NT2/D1 (cell line): ENCODE measurements around the gene EGR1.

Experiments used
- DNase-seq: peaks from one replicate; pipeline ENCODE4 v3.0.0-alpha.2; 2011; ENCODE audit warnings: low read depth, low spot score
- H3K27me3 ChIP-seq: 2 replicates; pipeline ENCODE4 v1.6.0; 2011; ENCODE audit warnings: mild to moderate bottlenecking; ENCODE audit not compliant: insufficient read length, insufficient read depth
- H3K36me3 ChIP-seq: 2 replicates; pipeline ENCODE4 v1.6.1; 2011; ENCODE audit warnings: mild to moderate bottlenecking, low read length, mixed read lengths; ENCODE audit not compliant: insufficient read depth, insufficient read length
- H3K4me1 ChIP-seq: 2 replicates; pipeline ENCODE4 v1.5.1; 2011; ENCODE audit not compliant: insufficient read depth, insufficient read length
- H3K4me3 ChIP-seq: 2 replicates; pipeline ENCODE4 v1.5.1; 2011; ENCODE audit warnings: low read depth; ENCODE audit not compliant: insufficient read length
- H3K9ac ChIP-seq: 2 replicates; pipeline ENCODE4 v1.6.0; 2011; ENCODE audit warnings: low read depth; ENCODE audit not compliant: insufficient read length
- H3K9me3 ChIP-seq: 2 replicates; pipeline ENCODE4 v1.5.1; 2011; ENCODE audit warnings: mild to moderate bottlenecking, low read length; ENCODE audit not compliant: insufficient read depth
- SUZ12 ChIP-seq: IDR thresholded peaks from 2 replicates; pipeline ENCODE4 v1.6.1; 2011; ENCODE audit not compliant: insufficient read length, insufficient read depth; ENCODE audit errors: extremely low read depth
- YY1 ChIP-seq: IDR thresholded peaks from 2 replicates; pipeline ENCODE4 v1.6.1; 2011; ENCODE audit not compliant: insufficient read length, insufficient read depth
- ZNF274 ChIP-seq: IDR thresholded peaks from 2 replicates; pipeline ENCODE4 v1.6.1; 2011; ENCODE audit warnings: mild to moderate bottlenecking, low read depth, low read length

EGR1 gene

GRCh38 chr5:138448070-138448469, 17.2 kb upstream of the EGR1 start:
- no peak for DNase-seq
- no peaks in the 10 kb centered on the region for H3K36me3 ChIP-seq
- no peak overlapping the region for H3K9ac ChIP-seq
- TF ChIP-seq ZNF274 (no peak), YY1 (no peak), SUZ12 (no peak)
- no peaks in the 10 kb centered on the region for H3K27me3 ChIP-seq
- peaks cover 2% of the 10 kb centered on the region for H3K4me1 ChIP-seq
- H3K4me3 ChIP-seq, result no peak overlapping the region
- no peaks in the 10 kb centered on the region for H3K9me3 ChIP-seq

GRCh38 chr5:138448481-138449398, 16.5 kb upstream of the EGR1 start:
- TF ChIP-seq SUZ12 (no peak), YY1 (no peak), ZNF274 (no peak)
- no peak for DNase-seq
- no peak overlapping the region for H3K9ac ChIP-seq
- no peaks in the 10 kb centered on the region for H3K9me3 ChIP-seq
- H3K27me3 ChIP-seq, result no peaks in the 10 kb centered on the region
- H3K36me3 ChIP-seq, result no peaks in the 10 kb centered on the region
- H3K4me3 ChIP-seq, result no peak overlapping the region
- H3K4me1 ChIP-seq, result peaks cover 2% of the 10 kb centered on the region

- H3K4me1 ChIP-seq, result peaks cover 7% of the 10 kb centered on the region
- no peak for DNase-seq
- no peak overlapping the region for H3K9ac ChIP-seq
- no peak overlapping the region for H3K4me3 ChIP-seq
- H3K9me3 ChIP-seq, result no peaks in the 10 kb centered on the region
- TF ChIP-seq ZNF274 (no peak), SUZ12 (no peak), YY1 (no peak)
- no peaks in the 10 kb centered on the region for H3K27me3 ChIP-seq
- no peaks in the 10 kb centered on the region for H3K36me3 ChIP-seq
Measured at GRCh38 chr5:138449501-138450239, 15.6 kb upstream of the EGR1 start.

GRCh38 chr5:138450971-138451370, 14.3 kb upstream of the EGR1 start:
- H3K4me3 ChIP-seq, result no peak overlapping the region
- H3K9me3 ChIP-seq, result no peaks in the 10 kb centered on the region
- H3K27me3 ChIP-seq, result no peaks in the 10 kb centered on the region
- peaks cover 13% of the 10 kb centered on the region for H3K4me1 ChIP-seq
- no peaks in the 10 kb centered on the region for H3K36me3 ChIP-seq
- no peak for DNase-seq
- no peak for TF ChIP-seq ZNF274
- no peak for TF ChIP-seq YY1
- TF ChIP-seq SUZ12, result no peak
- no peak overlapping the region for H3K9ac ChIP-seq

- no peak overlapping the region for H3K9ac ChIP-seq
- no peak for TF ChIP-seq SUZ12
- TF ChIP-seq ZNF274, result no peak
- no peak for TF ChIP-seq YY1
- no peaks in the 10 kb centered on the region for H3K9me3 ChIP-seq
Measured at GRCh38 chr5:138452720-138453119, 12.6 kb upstream of the EGR1 start.

GRCh38 chr5:138453590-138453989, 11.7 kb upstream of the EGR1 start:
- Histone ChIP-seq H3K4me3 (no peak overlapping the region), H3K36me3 (no peaks in the 10 kb centered on the region), H3K9ac (no peak overlapping the region), H3K9me3 (no peaks in the 10 kb centered on the region), H3K27me3 (no peaks in the 10 kb centered on the region), H3K4me1 (peaks cover 16% of the 10 kb centered on the region)
- no peak for TF ChIP-seq SUZ12
- no peak for DNase-seq

More at GRCh38 chr5:138452720-138453119, 12.6 kb upstream of the EGR1 start:
- Histone ChIP-seq H3K4me3 (no peak overlapping the region), H3K4me1 (peaks cover 13% of the 10 kb centered on the region), H3K27me3 (no peaks in the 10 kb centered on the region), H3K36me3 (no peaks in the 10 kb centered on the region)
- no peak for DNase-seq

- Histone ChIP-seq H3K9ac (no peak overlapping the region), H3K4me1 (peaks cover 14% of the 10 kb centered on the region), H3K36me3 (no peaks in the 10 kb centered on the region), H3K27me3 (no peaks in the 10 kb centered on the region), H3K9me3 (no peaks in the 10 kb centered on the region), H3K4me3 (no peak overlapping the region)
- TF ChIP-seq ZNF274 (no peak), SUZ12 (no peak), YY1 (no peak)
- no peak for DNase-seq
Measured at GRCh38 chr5:138454121-138454520, 11.2 kb upstream of the EGR1 start.
